Panc1 (cell line): Measurements from ENCODE around the gene ASTN2. TPM values are rescaled to one million over a fixed set of nuclear protein-coding genes. Genes with fewer than 3 reads are reported as not detected.

Source experiments
- ATAC-seq: fragments of 200-7000 bp; cut with Tn5 transposase; 2 replicates; pipeline ENCODE4 v1.9.1; 2020; ENCODE audit warnings: mild to moderate bottlenecking, moderate library complexity
- BruUV-seq: library from RNA; stranded (reverse); fragments of 400-500 nt; replicated peaks from 2 replicates; lab custom pipeline; 2021; lab: Mats Ljungman, UMichigan
- CTCF ChIA-PET: fragments of 300-600 bp; sonication (Branson Sonifier 250); formaldehyde crosslinking; loops from one replicate; lab custom pipeline; 2022; ENCODE audit warnings: antibody characterized with exemption; lab: Charles Lee
- POLR2A ChIA-PET: fragments of 300-600 bp; sonication (Branson Sonifier 250); formaldehyde crosslinking; loops from one replicate; lab custom pipeline; 2022; ENCODE audit warnings: antibody characterized with exemption; lab: Charles Lee
- DNase-seq: peaks from one replicate; pipeline ENCODE4 v3.0.0-alpha.2; 2010; ENCODE audit warnings: low read depth, low spot score
- H3K27ac ChIP-seq: 2 replicates; pipeline ENCODE4 v1.5.1; 2011; ENCODE audit warnings: mild to moderate bottlenecking, low read length, inconsistent platforms
- H3K27me3 ChIP-seq: fragments of 200-500 bp; sonication (Bioruptor generic); 2 replicates; pipeline ENCODE4 v1.6.0; 2014; ENCODE audit warnings: low read length, inconsistent platforms; ENCODE audit not compliant: control insufficient read depth, insufficient read depth
- H3K36me3 ChIP-seq: fragments of 200-500 bp; sonication (Bioruptor generic); 2 replicates; pipeline ENCODE4 v1.5.1; 2014; ENCODE audit warnings: inconsistent platforms, mild to moderate bottlenecking, low read length, moderate library complexity; ENCODE audit not compliant: control insufficient read depth, insufficient read depth
- H3K4me1 ChIP-seq: 2 replicates; pipeline ENCODE4 v1.5.1; 2011; ENCODE audit warnings: inconsistent platforms, mild to moderate bottlenecking, low read length, moderate library complexity; ENCODE audit not compliant: control insufficient read depth, insufficient read depth
- H3K4me3 ChIP-seq, 2 experiments: 2 replicates each; pipeline ENCODE4 v1.5.1; 2011 to 2012; ENCODE audit warnings: low read depth in 2 of 2, low read length in 2 of 2, mild to moderate bottlenecking in 2 of 2, inconsistent platforms in 1 of 2, moderate library complexity in 1 of 2
- H3K9me3 ChIP-seq: fragments of 200-500 bp; sonication (Bioruptor generic); 2 replicates; pipeline ENCODE4 v1.5.1; 2014; ENCODE audit warnings: low read depth, mild to moderate bottlenecking, inconsistent platforms, low read length, moderate library complexity; ENCODE audit not compliant: control insufficient read depth, insufficient read depth
- POLR2AphosphoS5 ChIP-seq: IDR thresholded peaks from 2 replicates; pipeline ENCODE4 v1.6.1; 2012; ENCODE audit warnings: mild to moderate bottlenecking, low read depth, low read length, moderate library complexity
- SIN3A ChIP-seq: IDR thresholded peaks from 2 replicates; pipeline ENCODE4 v1.6.1; 2012; ENCODE audit warnings: low read depth, mild to moderate bottlenecking, low read length, moderate library complexity, borderline replicate concordance; ENCODE audit not compliant: insufficient read depth
- TCF7L2 ChIP-seq: IDR thresholded peaks from 2 replicates; pipeline ENCODE4 v1.6.1; 2011; ENCODE audit warnings: mild to moderate bottlenecking, low read depth, low read length, inconsistent platforms
- in situ Hi-C: cut with HindIII; loops from 2 replicates; pipeline ENCODE4 v1.10.0; 2016; ENCODE audit warnings: low sequenced_read_pairs, low pct_unique_long_range_greater_than_20kb
- intact Hi-C: fragments of 100-400 bp; cut with micrococcal nuclease; formaldehyde crosslinking; loops from one replicate; pipeline ENCODE4 v1.10.0; 2022; ENCODE audit not compliant: unreplicated experiment
- total RNA-seq: library from RNA; stranded (reverse); gene quantifications from one replicate; pipeline ENCODE4 v1.2.1, GENCODE V29; 2021; ENCODE audit not compliant: unreplicated experiment
- TF ChIP-seq, protein P1 (sequence below): fragments of 450-650 bp; IDR thresholded peaks from 2 replicates; pipeline ENCODE4 v1.5.1; 2017; ENCODE audit warnings: mild to moderate bottlenecking
- TF ChIP-seq, protein P2 (sequence below), 2 experiments: IDR thresholded peaks; 2 replicates each; pipeline ENCODE4 v1.6.1; 2011 to 2012; ENCODE audit warnings: low read depth in 2 of 2, control low read depth in 1 of 2, low read length in 1 of 2, mild to moderate bottlenecking in 1 of 2, moderate library complexity in 1 of 2; ENCODE audit not compliant: insufficient read depth in 1 of 2

The ASTN2 gene
- total RNA-seq, 1 experiment from 2014 or later = 3.9 TPM

DNA sequence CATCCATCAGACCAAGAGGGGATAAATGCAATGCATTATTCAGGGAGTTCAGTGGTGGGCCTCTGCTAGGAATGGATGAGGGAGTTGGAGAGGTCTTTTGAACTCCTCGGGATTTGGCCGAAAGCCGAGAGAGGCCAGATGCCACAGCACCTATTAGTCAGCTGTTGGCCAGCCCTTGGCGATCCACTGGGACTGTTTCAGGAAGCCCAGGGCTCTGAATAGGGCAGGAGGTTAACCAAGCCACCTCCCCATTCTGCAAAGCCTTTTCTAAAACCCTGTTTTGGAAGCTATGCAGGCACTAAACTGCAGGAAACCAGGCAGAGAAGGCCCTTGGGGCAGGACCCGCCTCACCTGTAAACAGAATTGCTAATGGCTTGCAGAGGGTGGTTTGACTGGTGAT, 37.8 kb downstream of the ASTN2 start:
- POLR2A ChIA-PET = no interaction called here
- DNase-seq (no peak), ATAC-seq (no peak)
- CTCF ChIA-PET = no interaction called here
- Histone ChIP-seq H3K9me3 (no peaks in the 10 kb centered on the region), H3K36me3 (no peaks in the 10 kb centered on the region), H3K27ac (no peak overlapping the region), H3K4me3 (no peak overlapping the region), H3K4me1 (no peaks in the 10 kb centered on the region), H3K27me3 (no peaks in the 10 kb centered on the region)
- TF ChIP-seq SIN3A = no peak
- no TSS peak for BruUV-seq
- in situ Hi-C loops = no loop called here
- intact Hi-C loops = no loop called here

DNA sequence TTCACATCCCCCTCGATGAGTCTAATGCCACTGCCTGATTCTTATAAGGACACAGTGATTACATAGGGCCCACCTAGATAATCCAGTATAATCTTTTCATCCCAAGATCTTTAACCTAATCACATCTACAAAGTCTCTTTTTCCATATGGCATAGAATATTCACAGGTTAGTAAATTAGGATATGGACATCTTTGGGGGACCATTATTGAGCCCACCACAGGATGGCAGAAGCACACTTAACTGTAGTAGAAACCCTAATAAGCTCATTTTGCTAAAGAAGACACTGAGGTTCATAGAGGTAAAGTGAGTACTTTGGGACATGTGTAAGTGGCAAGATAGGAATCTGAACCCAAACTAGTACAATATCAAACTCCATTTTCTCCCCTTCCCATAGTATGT, 38.9 kb downstream of the ASTN2 start:
- intact Hi-C loops = no loop called here
- Histone ChIP-seq H3K36me3 (no peaks in the 10 kb centered on the region), H3K9me3 (no peaks in the 10 kb centered on the region), H3K27ac (no peak overlapping the region), H3K27me3 (no peaks in the 10 kb centered on the region), H3K4me3 (no peak overlapping the region), H3K4me1 (no peaks in the 10 kb centered on the region)
- ATAC-seq (no peak), DNase-seq (no peak)
- no TSS peak for BruUV-seq
- CTCF ChIA-PET = no interaction called here
- in situ Hi-C loops = no loop called here
- POLR2A ChIA-PET = no interaction called here
- no peak for TF ChIP-seq POLR2AphosphoS5
- TF ChIP-seq, protein P1, sequence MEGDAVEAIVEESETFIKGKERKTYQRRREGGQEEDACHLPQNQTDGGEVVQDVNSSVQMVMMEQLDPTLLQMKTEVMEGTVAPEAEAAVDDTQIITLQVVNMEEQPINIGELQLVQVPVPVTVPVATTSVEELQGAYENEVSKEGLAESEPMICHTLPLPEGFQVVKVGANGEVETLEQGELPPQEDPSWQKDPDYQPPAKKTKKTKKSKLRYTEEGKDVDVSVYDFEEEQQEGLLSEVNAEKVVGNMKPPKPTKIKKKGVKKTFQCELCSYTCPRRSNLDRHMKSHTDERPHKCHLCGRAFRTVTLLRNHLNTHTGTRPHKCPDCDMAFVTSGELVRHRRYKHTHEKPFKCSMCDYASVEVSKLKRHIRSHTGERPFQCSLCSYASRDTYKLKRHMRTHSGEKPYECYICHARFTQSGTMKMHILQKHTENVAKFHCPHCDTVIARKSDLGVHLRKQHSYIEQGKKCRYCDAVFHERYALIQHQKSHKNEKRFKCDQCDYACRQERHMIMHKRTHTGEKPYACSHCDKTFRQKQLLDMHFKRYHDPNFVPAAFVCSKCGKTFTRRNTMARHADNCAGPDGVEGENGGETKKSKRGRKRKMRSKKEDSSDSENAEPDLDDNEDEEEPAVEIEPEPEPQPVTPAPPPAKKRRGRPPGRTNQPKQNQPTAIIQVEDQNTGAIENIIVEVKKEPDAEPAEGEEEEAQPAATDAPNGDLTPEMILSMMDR = no peak
- TF ChIP-seq, protein P2, sequence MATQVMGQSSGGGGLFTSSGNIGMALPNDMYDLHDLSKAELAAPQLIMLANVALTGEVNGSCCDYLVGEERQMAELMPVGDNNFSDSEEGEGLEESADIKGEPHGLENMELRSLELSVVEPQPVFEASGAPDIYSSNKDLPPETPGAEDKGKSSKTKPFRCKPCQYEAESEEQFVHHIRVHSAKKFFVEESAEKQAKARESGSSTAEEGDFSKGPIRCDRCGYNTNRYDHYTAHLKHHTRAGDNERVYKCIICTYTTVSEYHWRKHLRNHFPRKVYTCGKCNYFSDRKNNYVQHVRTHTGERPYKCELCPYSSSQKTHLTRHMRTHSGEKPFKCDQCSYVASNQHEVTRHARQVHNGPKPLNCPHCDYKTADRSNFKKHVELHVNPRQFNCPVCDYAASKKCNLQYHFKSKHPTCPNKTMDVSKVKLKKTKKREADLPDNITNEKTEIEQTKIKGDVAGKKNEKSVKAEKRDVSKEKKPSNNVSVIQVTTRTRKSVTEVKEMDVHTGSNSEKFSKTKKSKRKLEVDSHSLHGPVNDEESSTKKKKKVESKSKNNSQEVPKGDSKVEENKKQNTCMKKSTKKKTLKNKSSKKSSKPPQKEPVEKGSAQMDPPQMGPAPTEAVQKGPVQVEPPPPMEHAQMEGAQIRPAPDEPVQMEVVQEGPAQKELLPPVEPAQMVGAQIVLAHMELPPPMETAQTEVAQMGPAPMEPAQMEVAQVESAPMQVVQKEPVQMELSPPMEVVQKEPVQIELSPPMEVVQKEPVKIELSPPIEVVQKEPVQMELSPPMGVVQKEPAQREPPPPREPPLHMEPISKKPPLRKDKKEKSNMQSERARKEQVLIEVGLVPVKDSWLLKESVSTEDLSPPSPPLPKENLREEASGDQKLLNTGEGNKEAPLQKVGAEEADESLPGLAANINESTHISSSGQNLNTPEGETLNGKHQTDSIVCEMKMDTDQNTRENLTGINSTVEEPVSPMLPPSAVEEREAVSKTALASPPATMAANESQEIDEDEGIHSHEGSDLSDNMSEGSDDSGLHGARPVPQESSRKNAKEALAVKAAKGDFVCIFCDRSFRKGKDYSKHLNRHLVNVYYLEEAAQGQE (IDR thresholded peaks at IDR 0.05; ENCODE audit: insufficient read depth in 1 of 2, low read depth in 2 of 2, low read length in 1 of 2) = no peak
- TF ChIP-seq TCF7L2 = no peak
- TF ChIP-seq SIN3A = no peak

DNA sequence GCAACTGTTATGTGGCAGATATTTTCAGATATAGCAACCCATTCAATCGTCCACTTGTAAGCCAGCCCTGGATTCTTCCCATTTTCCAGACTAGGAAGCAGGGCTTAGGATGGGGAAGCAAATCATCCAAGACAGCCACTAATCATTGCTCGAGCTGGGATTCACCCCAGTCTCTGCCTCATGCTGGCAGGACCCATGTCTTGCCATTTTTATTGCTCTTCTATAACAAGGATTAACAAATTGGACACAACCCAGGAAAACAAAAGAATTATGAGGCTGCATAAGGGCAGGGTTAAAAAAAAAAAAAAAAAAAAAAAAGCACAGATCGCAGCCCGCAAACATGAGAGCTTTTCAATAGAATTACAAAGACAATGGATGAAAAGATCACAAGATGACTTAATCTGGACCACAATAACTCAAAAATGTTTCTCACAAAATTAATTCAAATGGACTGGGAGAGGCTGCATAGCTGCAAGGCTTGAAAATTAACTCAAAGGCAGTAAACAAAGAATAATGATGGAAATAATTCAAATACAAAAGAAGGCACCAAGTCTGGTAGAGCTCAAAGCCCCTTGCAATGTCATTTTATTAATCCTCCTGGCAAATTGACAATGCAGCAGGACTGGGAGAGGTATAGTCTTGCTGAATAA, 40.7 kb downstream of the ASTN2 start:
- Histone ChIP-seq H3K27ac (no peak overlapping the region), H3K9me3 (no peaks in the 10 kb centered on the region), H3K27me3 (no peaks in the 10 kb centered on the region), H3K36me3 (no peaks in the 10 kb centered on the region), H3K4me1 (no peaks in the 10 kb centered on the region), H3K4me3 (no peak overlapping the region)
- intact Hi-C loops = no loop called here
- in situ Hi-C loops = no loop called here
- TF ChIP-seq, protein P2 (IDR thresholded peaks at IDR 0.05; ENCODE audit: insufficient read depth in 1 of 2, low read depth in 2 of 2, low read length in 1 of 2) = no peak
- TF ChIP-seq SIN3A (no peak), POLR2AphosphoS5 (no peak)
- CTCF ChIA-PET = no interaction called here
- no TSS peak for BruUV-seq
- ATAC-seq (no peak), DNase-seq (no peak)
- POLR2A ChIA-PET = interaction anchor here (0.6 kb wide), 1 partner anchor 1733 kb away, joined by 3 read pairs; no protein-coding TSS in a partner anchor
